Measurements from ENCODE around the gene RNPEP.
"Not testable (repeated sequence)": the region's sequence is repeated elsewhere in the genome, so short reads cannot be mapped to it uniquely, and the experiment has no call there.

The RNPEP gene, protein sequence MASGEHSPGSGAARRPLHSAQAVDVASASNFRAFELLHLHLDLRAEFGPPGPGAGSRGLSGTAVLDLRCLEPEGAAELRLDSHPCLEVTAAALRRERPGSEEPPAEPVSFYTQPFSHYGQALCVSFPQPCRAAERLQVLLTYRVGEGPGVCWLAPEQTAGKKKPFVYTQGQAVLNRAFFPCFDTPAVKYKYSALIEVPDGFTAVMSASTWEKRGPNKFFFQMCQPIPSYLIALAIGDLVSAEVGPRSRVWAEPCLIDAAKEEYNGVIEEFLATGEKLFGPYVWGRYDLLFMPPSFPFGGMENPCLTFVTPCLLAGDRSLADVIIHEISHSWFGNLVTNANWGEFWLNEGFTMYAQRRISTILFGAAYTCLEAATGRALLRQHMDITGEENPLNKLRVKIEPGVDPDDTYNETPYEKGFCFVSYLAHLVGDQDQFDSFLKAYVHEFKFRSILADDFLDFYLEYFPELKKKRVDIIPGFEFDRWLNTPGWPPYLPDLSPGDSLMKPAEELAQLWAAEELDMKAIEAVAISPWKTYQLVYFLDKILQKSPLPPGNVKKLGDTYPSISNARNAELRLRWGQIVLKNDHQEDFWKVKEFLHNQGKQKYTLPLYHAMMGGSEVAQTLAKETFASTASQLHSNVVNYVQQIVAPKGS
- total RNA-seq: 13.4 to 22.4 reads per million in 2 donors

DNA sequence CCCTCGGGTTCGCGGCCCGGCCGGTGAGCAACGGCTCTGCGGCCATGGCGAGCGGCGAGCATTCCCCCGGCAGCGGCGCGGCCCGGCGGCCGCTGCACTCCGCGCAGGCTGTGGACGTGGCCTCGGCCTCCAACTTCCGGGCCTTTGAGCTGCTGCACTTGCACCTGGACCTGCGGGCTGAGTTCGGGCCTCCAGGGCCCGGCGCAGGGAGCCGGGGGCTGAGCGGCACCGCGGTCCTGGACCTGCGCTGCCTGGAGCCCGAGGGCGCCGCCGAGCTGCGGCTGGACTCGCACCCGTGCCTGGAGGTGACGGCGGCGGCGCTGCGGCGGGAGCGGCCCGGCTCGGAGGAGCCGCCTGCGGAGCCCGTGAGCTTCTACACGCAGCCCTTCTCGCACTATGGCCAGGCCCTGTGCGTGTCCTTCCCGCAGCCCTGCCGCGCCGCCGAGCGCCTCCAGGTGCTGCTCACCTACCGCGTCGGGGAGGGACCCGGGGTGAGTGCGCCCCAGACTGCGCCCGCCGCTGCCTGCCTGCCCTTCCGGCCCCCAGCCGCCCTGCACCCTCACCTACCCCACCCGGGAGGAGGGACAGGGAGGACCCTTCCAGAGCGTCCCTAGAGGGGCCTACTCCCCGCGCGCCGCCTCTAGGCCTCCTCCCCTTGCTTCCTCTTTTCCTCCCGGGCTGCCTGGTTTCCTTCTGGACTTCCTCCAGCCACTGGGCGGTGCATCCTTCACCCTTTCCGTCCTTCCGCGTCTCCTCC, at the start of gene RNPEP:
TSS of gene RNPEP (plus strand) at position 26 of the 757 bp plus-strand sequence. CDS start at position 45, 19 bp downstream.
- DNase-seq: peak; percentile 22 to 67 (median 47)

DNA sequence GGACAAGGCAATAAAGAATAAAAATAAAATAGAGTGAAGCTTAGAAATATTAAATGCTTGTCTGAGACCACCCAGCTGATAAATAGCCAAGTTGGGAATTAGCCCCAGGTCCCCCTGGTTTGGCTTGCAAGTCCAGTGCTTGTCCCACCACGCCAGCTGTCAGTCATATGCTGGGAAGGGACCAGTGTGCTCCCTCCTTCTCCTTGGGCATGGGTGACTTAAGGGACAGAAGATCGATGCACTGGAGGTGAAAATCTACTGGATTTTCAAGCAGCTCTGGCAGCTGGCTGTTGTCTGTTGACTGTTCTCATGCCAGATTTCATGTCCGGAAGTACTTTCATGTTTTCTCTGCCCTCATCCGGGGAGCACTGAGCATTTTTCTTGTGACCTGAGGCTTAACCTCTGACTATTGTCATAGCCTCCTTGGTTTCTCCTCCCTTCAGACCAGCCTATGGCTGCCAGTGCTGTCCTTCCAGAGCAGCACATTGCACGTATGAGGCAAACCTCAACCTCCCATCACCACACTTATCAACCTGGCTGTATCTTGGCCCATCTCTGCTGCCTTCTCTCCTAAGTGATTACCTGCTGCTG, 48.5 kb upstream of the RNPEP start:
- DNase-seq: peak in 1 of 5 experiments; percentile 16

DNA sequence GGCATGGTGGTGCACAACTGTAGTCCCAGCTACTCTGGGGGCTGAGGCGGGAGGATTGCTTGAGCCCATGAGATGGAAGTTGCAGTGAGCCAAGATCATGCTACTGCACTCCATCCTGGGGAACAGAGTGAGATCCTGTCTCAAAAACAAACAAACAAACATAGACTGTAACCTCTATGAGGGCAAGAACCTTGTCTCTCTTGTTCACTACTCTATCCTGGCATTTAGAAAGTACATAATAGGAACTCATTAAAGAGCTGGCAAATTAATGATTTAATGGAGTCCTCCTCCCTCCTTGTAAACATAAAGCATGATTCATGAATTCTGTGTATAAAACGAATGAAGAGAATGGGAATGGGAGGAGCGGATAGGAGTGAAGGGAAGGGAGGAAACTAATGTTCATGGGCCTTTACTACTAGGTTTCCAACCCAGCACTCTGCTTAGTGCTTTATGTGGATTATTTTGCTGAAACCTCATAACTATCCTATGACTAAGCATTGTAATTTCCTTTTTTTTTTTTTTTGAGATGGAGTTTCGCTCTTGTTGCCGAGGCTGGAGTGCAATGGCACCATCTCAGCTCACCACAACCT, 44.7 kb upstream of the RNPEP start:
- no peak for DNase-seq

DNA sequence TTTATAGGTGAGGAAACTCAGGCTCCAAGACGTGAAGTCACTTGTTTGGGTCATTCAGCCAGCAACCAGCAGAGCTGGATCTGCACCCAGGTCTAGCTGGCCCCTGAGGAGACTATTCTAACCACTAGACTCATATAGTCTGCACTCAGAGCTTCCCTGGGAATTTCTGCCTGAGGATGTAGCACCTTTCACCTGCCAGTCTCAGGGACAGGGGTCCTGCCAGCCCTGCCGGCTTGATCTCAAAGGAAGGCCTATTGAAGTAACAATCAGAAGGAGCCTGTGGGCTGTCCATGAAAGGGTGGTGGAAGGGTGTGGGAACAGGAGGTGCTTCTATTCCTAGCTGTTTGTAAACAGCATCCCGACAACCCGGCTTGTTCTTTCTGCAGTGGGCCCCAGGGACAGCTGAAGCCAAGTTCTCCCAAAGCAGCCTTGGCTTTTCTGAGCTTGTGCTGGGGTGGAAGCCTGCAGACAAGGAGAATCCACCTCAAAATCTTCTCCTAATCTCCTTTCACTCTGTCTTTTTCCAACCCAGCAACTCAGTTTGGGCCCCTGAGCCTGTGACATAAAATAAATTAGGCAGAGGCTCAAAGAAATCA, 43.9 kb upstream of the RNPEP start:
- DNase-seq: no peak

DNA sequence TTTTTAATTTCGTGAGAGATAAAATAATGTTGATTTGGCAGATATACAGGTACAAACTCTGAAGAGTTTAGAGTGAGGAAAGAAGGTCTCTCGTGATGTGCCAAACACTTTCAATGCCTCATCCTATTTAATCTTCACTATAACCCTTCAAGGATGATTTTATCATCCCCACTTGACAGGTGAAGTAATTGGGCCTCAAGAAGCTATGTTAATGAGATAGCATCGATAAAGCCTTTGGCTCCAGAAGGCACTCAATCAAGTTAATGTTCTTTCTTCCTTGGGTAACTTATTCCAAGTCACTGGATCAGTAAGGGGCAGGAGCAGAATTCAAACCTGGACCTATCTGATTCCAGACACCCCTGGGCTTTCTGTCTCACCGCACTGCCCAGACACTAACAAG, 43.3 kb upstream of the RNPEP start:
- DNase-seq: no peak

DNA sequence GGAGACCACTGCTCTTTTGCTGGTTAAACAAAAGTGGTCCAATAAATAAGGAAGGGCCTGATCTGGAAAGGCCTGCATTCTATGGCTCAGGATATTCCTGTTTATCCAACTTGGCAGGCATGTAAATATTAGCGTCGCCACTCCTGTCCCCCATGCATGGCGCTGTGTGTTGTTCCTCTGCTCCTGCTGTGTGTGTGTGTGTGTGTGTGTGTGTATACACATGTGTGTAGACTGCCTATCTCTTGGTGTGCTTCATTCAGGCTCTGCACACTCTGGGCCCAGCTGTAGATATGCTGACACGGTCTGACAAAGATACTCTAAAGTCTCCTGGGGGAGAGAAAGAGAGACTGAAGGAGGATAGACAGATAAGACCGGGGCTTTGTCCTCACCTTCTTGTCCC, 42.9 kb upstream of the RNPEP start:
- no peak for DNase-seq

DNA sequence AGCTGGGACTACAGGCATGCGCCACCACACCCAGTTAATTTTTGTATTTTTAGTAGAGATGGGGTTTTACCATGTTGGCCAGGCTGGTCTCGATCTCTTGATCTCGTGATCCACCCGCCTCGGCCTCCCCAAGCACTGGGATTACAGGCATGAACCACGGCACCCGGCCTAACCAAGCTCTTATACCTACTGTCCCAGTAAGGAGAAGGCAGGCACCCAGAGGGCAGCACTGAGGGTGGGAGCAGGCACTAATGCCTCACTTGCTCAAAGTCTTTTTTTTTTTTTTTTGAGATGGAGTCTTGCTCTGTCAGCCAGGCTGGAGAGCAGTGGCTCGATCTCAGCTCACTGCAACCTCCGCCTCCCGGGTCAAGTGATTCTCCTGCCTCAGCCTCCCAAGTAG, 42.1 kb upstream of the RNPEP start:
- DNase-seq: not testable (repeated sequence)

DNA sequence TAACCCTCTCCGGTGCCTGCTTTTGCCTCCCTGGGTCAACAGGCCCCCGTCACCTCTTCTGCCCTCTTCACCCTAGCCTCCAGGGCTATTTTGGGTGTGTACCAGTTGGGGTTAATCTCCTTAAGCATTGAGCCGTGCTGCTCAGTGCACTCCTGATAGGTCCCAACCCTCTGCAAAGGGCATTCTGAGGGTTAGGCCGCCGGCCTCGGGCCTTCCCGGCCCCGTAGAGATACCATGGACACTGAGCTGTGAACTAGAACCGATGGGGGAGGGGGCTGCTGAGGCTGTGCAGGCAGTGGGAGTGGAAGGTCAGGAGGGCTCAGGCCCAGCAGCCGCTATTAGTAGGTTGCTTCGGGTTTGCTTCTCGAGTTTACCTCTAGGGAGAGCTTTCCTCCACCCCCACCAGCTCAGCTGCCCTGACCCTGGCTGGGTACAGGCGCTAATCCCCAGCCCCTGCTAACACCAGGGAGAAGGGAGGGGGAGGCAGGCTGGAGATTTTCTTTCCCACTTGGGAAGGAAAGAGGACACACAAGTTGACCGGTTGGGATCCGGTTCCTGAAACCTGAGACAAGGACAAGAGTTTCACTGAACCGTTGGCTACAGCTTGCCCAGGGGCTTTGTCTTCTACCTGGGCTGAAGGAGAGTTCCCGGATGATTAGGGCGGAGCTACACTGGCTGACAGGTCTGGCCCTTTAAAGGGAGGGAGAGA, 40.9 kb upstream of the RNPEP start:
- DNase-seq: no peak

DNA sequence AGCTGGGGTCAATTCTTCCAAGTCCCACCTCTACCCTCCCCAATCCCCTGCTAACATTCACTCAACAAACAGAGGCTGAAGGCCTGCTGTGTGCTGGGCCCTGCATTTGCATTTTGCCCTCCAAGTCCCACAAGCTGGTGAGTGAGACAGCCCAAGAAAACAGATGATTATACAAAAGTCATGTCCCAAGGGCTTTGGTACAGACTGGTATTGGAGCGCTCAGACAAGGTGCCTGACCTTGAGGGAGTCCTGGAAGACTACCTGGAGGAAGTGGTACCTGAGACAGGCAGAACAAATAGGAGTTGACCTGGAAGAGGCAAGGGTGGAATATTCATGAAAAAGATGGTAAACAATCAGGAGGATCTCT, 40.3 kb upstream of the RNPEP start:
- DNase-seq: no peak

DNA sequence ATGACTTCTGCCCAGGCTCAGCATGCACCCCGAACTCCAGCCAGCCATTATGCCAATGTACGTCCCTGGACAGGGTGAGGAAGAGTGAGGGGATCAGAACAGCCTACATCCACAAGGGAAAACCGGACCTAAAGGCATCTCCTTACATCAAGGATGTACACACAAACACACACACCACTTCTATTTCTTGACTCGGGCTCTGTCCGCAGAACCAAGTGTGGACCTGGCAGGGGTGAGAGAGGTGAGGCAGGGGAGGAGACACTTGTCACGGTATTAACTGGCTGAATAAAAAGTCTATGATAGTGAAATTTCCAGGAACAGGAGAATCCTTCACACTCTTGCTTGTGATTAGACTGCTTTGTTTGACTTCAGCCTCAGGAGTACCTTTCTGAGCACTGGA, 38.4 kb upstream of the RNPEP start:
- no peak for DNase-seq

DNA sequence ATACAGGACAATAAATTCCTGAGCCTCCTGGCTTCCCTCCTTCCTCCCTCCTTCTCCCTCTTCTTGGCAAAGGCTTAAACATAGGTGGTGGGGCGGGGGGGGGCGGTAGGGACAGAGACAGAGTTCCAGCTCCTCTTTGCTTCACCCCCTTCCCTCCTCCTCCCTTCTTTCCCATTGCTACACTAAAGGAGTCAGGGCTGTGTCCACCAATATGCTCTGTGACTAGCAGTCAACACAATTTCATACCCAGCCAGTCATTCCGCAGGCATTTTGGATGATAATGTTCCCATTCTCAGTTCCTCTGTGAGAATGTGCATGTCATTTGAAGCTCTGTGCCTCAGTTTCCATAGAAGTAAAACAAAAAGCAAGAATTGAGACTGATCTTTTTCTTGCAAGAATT, 37.8 kb upstream of the RNPEP start:
- no peak for DNase-seq

DNA sequence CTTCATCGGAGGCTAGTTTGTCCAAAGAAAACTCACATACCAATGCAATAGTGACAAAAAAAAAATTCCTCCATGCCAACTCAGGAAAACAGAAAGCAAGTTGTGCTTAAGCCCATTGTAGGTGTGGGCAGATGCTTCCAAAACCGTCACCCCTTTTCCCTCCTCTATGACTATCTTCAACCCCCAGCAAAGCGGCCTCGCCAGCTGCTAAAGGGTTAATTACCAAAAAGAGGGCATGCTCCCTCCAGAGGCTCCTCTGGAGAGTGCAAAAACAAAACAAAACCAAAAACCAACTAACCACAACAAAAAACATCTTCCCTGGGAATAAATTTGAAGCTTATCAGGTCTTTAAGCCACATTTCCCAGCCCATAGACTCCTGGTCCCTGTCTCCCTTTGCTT, 37.3 kb upstream of the RNPEP start:
- DNase-seq: no peak

DNA sequence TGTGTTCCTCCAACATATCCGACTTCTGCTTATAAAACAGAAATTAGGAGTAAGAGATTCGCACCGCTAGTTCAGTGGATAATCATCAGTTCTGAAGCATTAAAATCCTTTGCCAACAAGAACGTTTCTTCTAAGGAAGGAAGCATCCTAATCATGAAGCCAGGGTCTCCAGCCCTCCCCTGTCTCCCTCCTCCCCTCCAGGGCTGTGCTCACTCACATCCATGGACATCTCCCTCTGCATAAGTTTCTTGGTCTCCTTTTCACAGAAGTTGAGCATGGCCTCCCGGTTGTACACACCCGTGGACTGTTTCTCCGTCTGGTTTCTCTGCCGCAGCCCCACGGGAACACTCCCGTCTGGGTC, 36.6 kb upstream of the RNPEP start:
- no peak for DNase-seq

DNA sequence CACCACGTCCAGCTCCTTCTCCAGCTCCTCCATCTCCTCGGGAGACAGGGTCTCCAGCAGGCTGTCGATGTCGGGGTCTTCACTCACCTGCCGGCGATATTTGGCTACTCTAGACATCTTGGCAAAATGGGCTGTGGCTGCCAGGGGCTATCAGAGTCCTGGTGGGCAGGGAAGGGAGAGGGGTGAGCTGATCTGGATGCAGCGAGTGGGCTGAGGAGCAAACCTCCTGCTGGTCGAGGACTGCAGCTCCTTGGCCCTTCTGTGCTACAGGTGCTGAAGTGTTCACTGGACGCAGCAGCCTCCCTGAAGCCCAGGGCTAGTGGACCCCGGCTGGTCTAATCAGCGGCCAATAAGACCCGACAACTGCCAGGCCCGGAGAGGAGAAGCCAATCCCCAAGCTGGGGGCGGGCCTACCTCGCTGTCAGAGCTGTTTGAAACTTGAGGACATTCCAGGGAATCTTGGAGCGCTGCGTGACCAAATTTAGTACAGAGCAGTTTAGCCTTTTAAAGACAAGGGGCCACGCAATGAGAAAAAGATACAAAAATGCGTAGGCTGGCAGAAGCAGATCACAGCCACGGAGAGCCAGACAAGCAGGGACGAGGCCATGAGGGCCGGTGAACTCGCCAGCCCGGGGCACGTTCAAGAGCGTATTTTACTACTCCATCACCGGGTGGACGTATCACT, 36.1 kb upstream of the RNPEP start, which contains the start of gene LMOD1:
TSS of gene LMOD1 (minus strand) at position 325 of the 685 bp plus-strand sequence. CDS start at position 117, 208 bp downstream.
- DNase-seq: no peak

DNA sequence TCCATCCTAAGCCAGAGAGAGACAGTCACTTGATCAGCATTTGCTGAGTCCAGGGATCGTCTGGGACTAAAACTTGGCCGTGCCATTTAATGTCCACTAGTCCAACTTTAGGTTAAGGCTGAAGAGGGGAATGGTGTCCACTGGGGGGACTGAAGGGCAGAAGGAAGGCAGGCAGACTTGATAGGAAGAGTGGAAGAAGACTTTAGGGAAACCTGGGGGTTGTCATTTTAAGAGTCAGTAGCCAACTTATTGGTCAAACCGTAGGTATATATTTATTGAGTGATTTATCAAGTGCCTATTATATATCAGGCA, 34.8 kb upstream of the RNPEP start:
- DNase-seq: no peak

DNA sequence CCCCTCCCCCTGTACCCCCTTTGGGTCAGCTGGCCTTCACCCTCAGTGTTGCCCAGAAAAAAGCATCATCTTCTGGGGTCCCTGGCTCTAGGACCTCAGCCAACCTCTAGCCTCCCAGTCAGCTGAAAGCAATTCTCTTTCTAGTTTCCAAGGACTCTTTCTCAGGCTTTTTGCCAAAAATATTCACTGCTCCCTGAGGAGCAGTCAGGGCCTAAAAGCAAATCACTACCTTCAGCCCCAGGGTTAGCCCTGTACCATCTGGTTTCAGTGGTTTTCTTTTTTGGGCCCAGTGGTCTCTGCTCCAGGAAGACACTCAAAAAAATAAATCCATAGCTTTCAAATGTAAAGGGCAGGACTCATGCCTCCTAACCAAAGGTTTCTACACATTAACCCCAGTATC, 33.0 kb upstream of the RNPEP start:
- no peak for DNase-seq

DNA sequence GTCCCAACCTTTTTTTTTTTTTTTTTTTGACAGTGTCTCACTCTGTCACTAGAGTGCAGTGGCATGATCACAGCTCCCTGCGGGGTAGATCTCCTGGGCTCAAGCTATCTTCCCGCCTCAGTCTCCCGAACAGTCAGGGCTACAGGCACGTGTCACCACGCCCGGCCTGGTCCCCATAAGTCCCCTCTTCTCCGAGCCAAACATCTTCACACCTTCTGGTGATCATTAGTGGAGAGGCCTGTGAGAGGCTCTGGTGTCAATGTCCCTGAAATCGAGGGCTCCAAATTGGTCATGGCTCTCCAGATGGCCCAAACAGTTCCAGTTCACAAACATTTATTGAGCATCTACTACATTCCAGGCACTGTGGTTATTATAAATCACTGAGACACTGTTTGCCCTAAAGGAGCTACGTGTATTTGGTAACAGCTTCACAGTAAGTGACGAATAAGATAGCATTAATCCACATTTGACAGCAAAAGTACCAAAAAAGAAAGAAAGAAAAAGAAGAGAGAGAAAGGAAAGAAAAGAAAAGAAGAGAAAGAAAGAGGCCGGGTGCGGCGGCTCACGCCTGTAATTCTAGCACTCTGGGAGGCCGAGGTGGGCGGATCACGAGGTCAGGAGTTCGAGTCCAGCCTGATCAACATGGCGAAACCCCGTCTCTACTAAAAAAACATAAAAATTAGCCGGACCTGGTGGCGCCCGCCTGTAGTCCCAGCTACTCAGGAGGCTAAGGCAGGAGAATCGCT, 28.0 kb upstream of the RNPEP start:
- DNase-seq: peak in 1 of 5 experiments; percentile 9

DNA sequence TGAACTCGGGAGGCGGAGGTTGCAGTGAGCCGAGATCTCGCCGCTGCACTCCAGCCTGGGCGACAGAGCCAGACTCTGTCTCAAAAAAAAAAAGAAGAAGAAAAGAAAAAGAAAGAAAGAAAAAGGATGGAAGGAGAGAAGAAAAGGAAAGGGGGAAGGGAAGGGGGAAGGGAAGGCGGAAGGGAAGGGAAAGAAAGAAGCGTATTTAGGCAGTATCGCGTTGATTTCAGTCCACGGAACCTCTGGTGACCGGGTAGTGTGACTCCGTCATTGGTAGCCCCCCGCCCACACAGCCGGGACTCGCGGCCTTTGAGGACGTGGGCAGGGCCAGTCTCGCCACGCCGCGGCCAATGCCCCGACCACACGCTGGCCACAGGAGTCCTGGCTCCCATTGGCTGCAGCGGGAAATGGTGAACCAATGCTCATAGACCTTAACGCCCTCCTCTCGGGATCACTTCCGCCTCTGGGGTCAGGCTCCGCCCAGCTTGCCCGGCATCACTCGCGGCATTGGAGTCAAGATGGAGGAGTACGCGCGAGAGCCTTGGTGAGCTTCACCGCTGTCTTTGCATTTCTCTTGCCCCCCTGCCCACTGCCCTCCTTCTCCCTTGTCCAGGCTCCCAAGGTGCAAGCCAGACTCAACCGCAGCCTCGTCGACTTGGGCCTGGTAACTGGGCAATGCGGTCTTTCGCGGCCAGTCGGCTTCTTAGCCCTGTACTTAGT, 27.3 kb upstream of the RNPEP start, which contains the start of gene TIMM17A:
TSS of gene TIMM17A (plus strand) at position 495 of the 720 bp plus-strand sequence. CDS start at position 519, 24 bp downstream.
- peak; percentile 82 to 96 (median 89) for DNase-seq

DNA sequence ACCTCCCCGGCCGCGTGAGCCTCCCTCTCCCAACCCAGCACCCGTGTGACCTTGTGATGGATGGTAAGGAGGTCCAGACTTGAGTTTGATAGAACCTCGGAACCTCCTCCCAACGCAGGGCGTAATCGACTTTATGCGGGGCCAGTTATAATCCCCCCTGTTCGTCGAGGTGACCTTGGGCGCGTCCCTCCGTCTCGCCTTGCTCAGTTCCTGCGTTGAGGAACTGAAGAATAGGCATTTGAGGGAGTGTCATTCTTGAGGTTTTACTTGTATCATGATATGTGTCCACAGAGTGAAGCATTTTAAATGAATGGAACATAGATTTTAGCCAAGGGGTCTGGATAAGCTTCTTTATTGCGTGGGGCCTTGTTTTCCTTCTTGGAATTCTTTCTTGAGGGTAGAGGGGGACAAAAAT, 26.7 kb upstream of the RNPEP start:
- DNase-seq: no peak

DNA sequence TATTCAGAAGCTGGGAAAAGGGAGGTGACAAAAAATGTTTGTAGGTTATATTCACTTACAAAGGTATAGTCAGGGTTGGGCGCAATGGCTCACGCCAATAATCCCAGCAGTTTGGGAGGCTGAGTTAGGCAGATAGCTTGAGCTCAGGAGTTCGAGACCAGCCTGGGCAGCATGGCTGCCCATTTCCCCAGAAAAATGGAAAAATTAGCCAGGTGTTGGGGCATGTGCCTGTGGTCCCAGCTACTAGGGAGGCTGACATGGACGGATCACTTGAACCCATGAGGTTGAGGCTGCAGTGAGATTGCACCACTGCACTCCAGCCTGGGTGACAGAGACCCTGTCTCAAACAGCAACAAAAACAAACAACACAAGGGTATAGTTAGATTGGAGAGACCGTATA, 24.1 kb upstream of the RNPEP start:
- DNase-seq: no peak

Data from T-helper 2 cell (primary cell).